ENCODE measurements around the gene SCAMP4.
A peak's percentile ranks its signal among the peaks of the same experiment; 100 is the strongest.

The SCAMP4 gene

GRCh38 chr19:1938071-1938470, 32.9 kb downstream of the SCAMP4 start:
- no peak for DNase-seq (ENCODE audit: low spot score)

- DNase-seq (ENCODE audit: low spot score) = no peak
Observed at GRCh38 chr19:1941146-1942077, 36.2 kb downstream of the SCAMP4 start, which contains the start of gene CSNK1G2. Gene CSNK1G2, plus strand, starts transcription at chr19:1941172. Its CDS starts 28,601 bp downstream, at chr19:1969773.

GRCh38 chr19:1942078-1942933, 37.1 kb downstream of the SCAMP4 start:
- DNase-seq (ENCODE audit: low spot score) = peak; percentile 72

- no peak for DNase-seq (ENCODE audit: low spot score)
Observed at GRCh38 chr19:1942934-1943555, 37.8 kb downstream of the SCAMP4 start.

GRCh38 chr19:1943661-1944087, 38.5 kb downstream of the SCAMP4 start:
- no peak for DNase-seq (ENCODE audit: low spot score)

- no peak for DNase-seq (ENCODE audit: low spot score)
Observed at GRCh38 chr19:1944088-1944915, 39.1 kb downstream of the SCAMP4 start.

GRCh38 chr19:1944916-1945561, 39.8 kb downstream of the SCAMP4 start:
- DNase-seq (ENCODE audit: low spot score) = no peak

GRCh38 chr19:1945899-1946298, 40.7 kb downstream of the SCAMP4 start:
- DNase-seq (ENCODE audit: low spot score) = no peak

- DNase-seq (ENCODE audit: low spot score) = no peak
Observed at GRCh38 chr19:1947651-1948209, 42.5 kb downstream of the SCAMP4 start.

GRCh38 chr19:1949304-1950101, 44.3 kb downstream of the SCAMP4 start:
- no peak for DNase-seq (ENCODE audit: low spot score)

- no peak for DNase-seq (ENCODE audit: low spot score)
Observed at GRCh38 chr19:1950640-1951039, 45.4 kb downstream of the SCAMP4 start.

- DNase-seq (ENCODE audit: low spot score) = no peak
Observed at GRCh38 chr19:1952635-1953034, 47.4 kb downstream of the SCAMP4 start.

- DNase-seq (ENCODE audit: low spot score) = no peak
Observed at GRCh38 chr19:1953037-1953436, 47.8 kb downstream of the SCAMP4 start.

- no peak for DNase-seq (ENCODE audit: low spot score)
Observed at GRCh38 chr19:1953441-1954094, 48.4 kb downstream of the SCAMP4 start.

GRCh38 chr19:1954532-1954933, 49.3 kb downstream of the SCAMP4 start:
- no peak for DNase-seq (ENCODE audit: low spot score)

- no peak for DNase-seq (ENCODE audit: low spot score)
Observed at GRCh38 chr19:1955171-1956121, 50.2 kb downstream of the SCAMP4 start.

GRCh38 chr19:1956122-1956494, 50.9 kb downstream of the SCAMP4 start:
- DNase-seq (ENCODE audit: low spot score) = no peak

Data from CD4-positive, alpha-beta T cell treated with Interleukin-15 for 4 hours (primary cell).